Measurements from ENCODE around the gene CEP162. TPM values are rescaled to one million over a fixed set of nuclear protein-coding genes. Genes with fewer than 3 reads are reported as not detected.

CEP162 gene
- total and polyA plus RNA-seq, 2 of the 8 experiments (the other 6 are each of a cell fraction or from before 2014, with no cell fraction given): 1.3 to 10.6 TPM

- TF ChIP-seq E2F6 (IDR thresholded peaks at IDR 0.05): no peak
- no peak for TF ChIP-seq SP2 (IDR thresholded peaks at IDR 0.05; ENCODE audit: low read length)
These were observed 31.4 kb upstream of the CEP162 start (continued) for GRCh38 chr6:84258866-84259265.

Measured in H1 (cell line).